Stimulated activated naive CD8-positive, alpha-beta T cell treated with anti-CD3 and anti-CD28 coated beads, Interleukin-15, Interleukin-2, amounts not matched to agents 100 ng/mL and 50 ng/mL, for 24 hours (primary cell): ENCODE measurements around the gene XYLT2.
"Not testable (repeated sequence)": the region's sequence is repeated elsewhere in the genome, so short reads cannot be mapped to it uniquely, and the experiment has no call there.

ENCODE experiments used
- H3K27ac Mint-ChIP-seq: one replicate; pipeline ENCODE4 v1.8.0; 2021; ENCODE audit warnings: mild to moderate bottlenecking, mixed read lengths
- H3K27me3 Mint-ChIP-seq: one replicate; pipeline ENCODE4 v1.8.0; 2021; ENCODE audit warnings: mixed read lengths
- H3K36me3 Mint-ChIP-seq: one replicate; pipeline ENCODE4 v1.8.0; 2021; ENCODE audit warnings: low read depth, mixed read lengths
- H3K4me1 Mint-ChIP-seq: one replicate; pipeline ENCODE4 v1.8.0; 2021; ENCODE audit warnings: low read depth, mixed read lengths
- H3K4me3 Mint-ChIP-seq: one replicate; pipeline ENCODE4 v1.8.0; 2021; ENCODE audit warnings: mild to moderate bottlenecking, mixed read lengths
- H3K9me3 Mint-ChIP-seq: one replicate; pipeline ENCODE4 v1.8.0; 2021; ENCODE audit warnings: mixed read lengths

XYLT2 gene

GRCh38 chr17:50345432-50346312 is at the start of gene XYLT2:
Gene XYLT2 (plus strand): TSS chr17:50346126. CDS start chr17:50346141, 15 bp downstream.
- peak within 1 kb of the TSS; percentile 89 for H3K27ac Mint-ChIP-seq
- H3K4me1 Mint-ChIP-seq = peaks cover 38% of the 10 kb centered on the region
- H3K9me3 Mint-ChIP-seq = no peaks in the 10 kb centered on the region
- H3K27me3 Mint-ChIP-seq = peaks cover 5% of the 10 kb centered on the region
- peaks cover 7% of the 10 kb centered on the region for H3K36me3 Mint-ChIP-seq
- H3K4me3 Mint-ChIP-seq = peak within 1 kb of the TSS; percentile 92

GRCh38 chr17:50297407-50297865 is 48.5 kb upstream of the XYLT2 start:
- Mint-ChIP-seq H3K27ac (no peak overlapping the region), H3K4me1 (no peaks in the 10 kb centered on the region), H3K27me3 (peaks cover 7% of the 10 kb centered on the region), H3K9me3 (no peaks in the 10 kb centered on the region), H3K4me3 (no peak overlapping the region), H3K36me3 (no peaks in the 10 kb centered on the region)

GRCh38 chr17:50298018-50298417 is 47.9 kb upstream of the XYLT2 start:
- Mint-ChIP-seq H3K4me1 (no peaks in the 10 kb centered on the region), H3K36me3 (no peaks in the 10 kb centered on the region), H3K27ac (no peak overlapping the region)

GRCh38 chr17:50299776-50300175 is 46.1 kb upstream of the XYLT2 start:
- Mint-ChIP-seq H3K27ac (no peak overlapping the region), H3K4me1 (peaks cover 2% of the 10 kb centered on the region), H3K36me3 (no peaks in the 10 kb centered on the region), H3K27me3 (peaks cover 4% of the 10 kb centered on the region), H3K4me3 (no peak overlapping the region), H3K9me3 (no peaks in the 10 kb centered on the region)

More at GRCh38 chr17:50298018-50298417, 47.9 kb upstream of the XYLT2 start:
- peaks cover 7% of the 10 kb centered on the region for H3K27me3 Mint-ChIP-seq
- H3K4me3 Mint-ChIP-seq = no peak overlapping the region
- no peaks in the 10 kb centered on the region for H3K9me3 Mint-ChIP-seq

- not testable (repeated sequence) for H3K4me1 Mint-ChIP-seq, H3K27ac Mint-ChIP-seq, H3K27me3 Mint-ChIP-seq, H3K9me3 Mint-ChIP-seq, H3K36me3 Mint-ChIP-seq, H3K4me3 Mint-ChIP-seq
Measured at GRCh38 chr17:50300824-50301223, 45.1 kb upstream of the XYLT2 start.

GRCh38 chr17:50301891-50302584 is 43.9 kb upstream of the XYLT2 start:
- H3K27ac Mint-ChIP-seq = no peak overlapping the region
- H3K4me3 Mint-ChIP-seq = no peak overlapping the region
- peaks cover 12% of the 10 kb centered on the region for H3K27me3 Mint-ChIP-seq
- H3K4me1 Mint-ChIP-seq = peaks cover 12% of the 10 kb centered on the region
- no peaks in the 10 kb centered on the region for H3K9me3 Mint-ChIP-seq
- H3K36me3 Mint-ChIP-seq = no peaks in the 10 kb centered on the region

- H3K27ac Mint-ChIP-seq = no peak overlapping the region
- no peaks in the 10 kb centered on the region for H3K36me3 Mint-ChIP-seq
- peaks cover 8% of the 10 kb centered on the region for H3K27me3 Mint-ChIP-seq
- no peak overlapping the region for H3K4me3 Mint-ChIP-seq
- H3K4me1 Mint-ChIP-seq = peaks cover 17% of the 10 kb centered on the region
- no peaks in the 10 kb centered on the region for H3K9me3 Mint-ChIP-seq
Measured at GRCh38 chr17:50303051-50303450, 42.9 kb upstream of the XYLT2 start.

GRCh38 chr17:50303596-50303995 is 42.3 kb upstream of the XYLT2 start:
- Mint-ChIP-seq H3K4me1 (peaks cover 22% of the 10 kb centered on the region), H3K27ac (no peak overlapping the region), H3K9me3 (no peaks in the 10 kb centered on the region), H3K27me3 (peaks cover 8% of the 10 kb centered on the region), H3K36me3 (no peaks in the 10 kb centered on the region), H3K4me3 (no peak overlapping the region)

- Mint-ChIP-seq H3K9me3 (no peaks in the 10 kb centered on the region), H3K36me3 (no peaks in the 10 kb centered on the region), H3K4me3 (no peak overlapping the region), H3K27me3 (peaks cover 8% of the 10 kb centered on the region), H3K27ac (no peak overlapping the region), H3K4me1 (peaks cover 35% of the 10 kb centered on the region)
Measured at GRCh38 chr17:50304781-50305404, 41.0 kb upstream of the XYLT2 start.

- Mint-ChIP-seq H3K9me3 (no peaks in the 10 kb centered on the region), H3K27ac (no peak overlapping the region), H3K4me1 (peaks cover 53% of the 10 kb centered on the region), H3K4me3 (no peak overlapping the region), H3K27me3 (peaks cover 21% of the 10 kb centered on the region), H3K36me3 (no peaks in the 10 kb centered on the region)
Measured at GRCh38 chr17:50307654-50308053, 38.3 kb upstream of the XYLT2 start.

GRCh38 chr17:50308666-50309065 is 37.3 kb upstream of the XYLT2 start:
- Mint-ChIP-seq H3K4me1 (peaks cover 53% of the 10 kb centered on the region), H3K27ac (peak overlapping the region; percentile 85), H3K9me3 (no peaks in the 10 kb centered on the region), H3K27me3 (peaks cover 29% of the 10 kb centered on the region), H3K4me3 (no peak overlapping the region), H3K36me3 (no peaks in the 10 kb centered on the region)

GRCh38 chr17:50310455-50311111 is 35.3 kb upstream of the XYLT2 start:
- no peaks in the 10 kb centered on the region for H3K9me3 Mint-ChIP-seq
- H3K4me3 Mint-ChIP-seq = no peak overlapping the region
- peaks cover 44% of the 10 kb centered on the region for H3K4me1 Mint-ChIP-seq
- H3K27me3 Mint-ChIP-seq = peaks cover 29% of the 10 kb centered on the region
- H3K27ac Mint-ChIP-seq = peak overlapping the region; percentile 81
- H3K36me3 Mint-ChIP-seq = no peaks in the 10 kb centered on the region

GRCh38 chr17:50311112-50311460 is 34.8 kb upstream of the XYLT2 start:
- H3K27ac Mint-ChIP-seq = no peak overlapping the region
- H3K4me1 Mint-ChIP-seq = peaks cover 44% of the 10 kb centered on the region
- H3K36me3 Mint-ChIP-seq = no peaks in the 10 kb centered on the region
- no peaks in the 10 kb centered on the region for H3K9me3 Mint-ChIP-seq
- peaks cover 29% of the 10 kb centered on the region for H3K27me3 Mint-ChIP-seq
- no peak overlapping the region for H3K4me3 Mint-ChIP-seq

- Mint-ChIP-seq H3K36me3 (no peaks in the 10 kb centered on the region), H3K4me3 (no peak overlapping the region), H3K27me3 (peaks cover 26% of the 10 kb centered on the region), H3K4me1 (peaks cover 41% of the 10 kb centered on the region), H3K9me3 (no peaks in the 10 kb centered on the region), H3K27ac (no peak overlapping the region)
Measured at GRCh38 chr17:50311483-50311882, 34.4 kb upstream of the XYLT2 start.
